CD4-positive, alpha-beta T cell treated with Interferon alpha-2 for 1 hour (primary cell): ENCODE measurements around the gene GSTO2.

Experiments used
- DNase-seq, 2 donors: peaks; one replicate each; pipeline ENCODE4 v3.0.0-alpha.2; 2020 to 2022

GSTO2 gene

GRCh38 chr10:104254493-104255310, 14.3 kb upstream of the GSTO2 start, which contains the start of gene GSTO1:
GSTO1 (plus strand) TSS chr10:104254892; CDS start chr10:104254929, 37 bp downstream.
- peak; percentile 52 to 61 for DNase-seq

GRCh38 chr10:104255311-104255981, 13.5 kb upstream of the GSTO2 start:
- DNase-seq: peak in 1 of 2 donors; percentile 28

GRCh38 chr10:104256335-104256961, 12.5 kb upstream of the GSTO2 start:
- DNase-seq: peak in 1 of 2 donors; percentile 54

- no peak for DNase-seq
These were observed 11.7 kb upstream of the GSTO2 start for GRCh38 chr10:104257235-104257634.

- DNase-seq: no peak
These were observed 10.8 kb upstream of the GSTO2 start for GRCh38 chr10:104258209-104258608.

- DNase-seq: no peak
These were observed 9.5 kb upstream of the GSTO2 start for GRCh38 chr10:104259456-104259855.

GRCh38 chr10:104259999-104260774, 8.8 kb upstream of the GSTO2 start:
- DNase-seq: no peak

GRCh38 chr10:104260775-104261115, 8.2 kb upstream of the GSTO2 start:
- DNase-seq: no peak

GRCh38 chr10:104262055-104262454, 6.9 kb upstream of the GSTO2 start:
- DNase-seq: no peak

- DNase-seq: no peak
These were observed 4.2 kb upstream of the GSTO2 start for GRCh38 chr10:104264783-104265182.

GRCh38 chr10:104267721-104268404, 1.1 kb upstream of the GSTO2 start:
- DNase-seq: peak in 1 of 2 donors; percentile 11

- DNase-seq: no peak
These were observed 625 bp upstream of the GSTO2 start for GRCh38 chr10:104268405-104268712.

- DNase-seq: no peak
These were observed 4.3 kb downstream of the GSTO2 start for GRCh38 chr10:104273286-104273685.

- no peak for DNase-seq
These were observed 5.1 kb downstream of the GSTO2 start for GRCh38 chr10:104273899-104274575.

GRCh38 chr10:104274762-104275721, 6.1 kb downstream of the GSTO2 start:
- peak; percentile 27 to 43 for DNase-seq

- no peak for DNase-seq
These were observed 7.2 kb downstream of the GSTO2 start for GRCh38 chr10:104276192-104276591.

- DNase-seq: no peak
These were observed 8.8 kb downstream of the GSTO2 start for GRCh38 chr10:104277785-104278184.

- no peak for DNase-seq
These were observed 10.7 kb downstream of the GSTO2 start for GRCh38 chr10:104279550-104280259.

- no peak for DNase-seq
These were observed 12.7 kb downstream of the GSTO2 start for GRCh38 chr10:104281694-104282093.

GRCh38 chr10:104284846-104285245, 15.9 kb downstream of the GSTO2 start:
- no peak for DNase-seq
